GM20000 (cell line): ENCODE data around the gene CACNG6.

Experiments
- DNase-seq: peaks from one replicate; pipeline ENCODE4 v3.0.0; 2012; ENCODE audit warnings: low spot score
- CTCF ChIP-seq: IDR thresholded peaks from 2 replicates; pipeline ENCODE4 v1.5.1; 2012; ENCODE audit warnings: mild to moderate bottlenecking, control low read depth; ENCODE audit errors: extremely low read depth, missing control alignments

CACNG6 gene

GRCh38 chr19:53992815-53993214 lies 1.4 kb downstream of the CACNG6 start:
- no peak for TF ChIP-seq CTCF
- DNase-seq = no peak

- DNase-seq = no peak
- no peak for TF ChIP-seq CTCF
Measured at GRCh38 chr19:53993448-53993847, 2.0 kb downstream of the CACNG6 start.

GRCh38 chr19:53994811-53995210 lies 3.4 kb downstream of the CACNG6 start:
- no peak for DNase-seq
- no peak for TF ChIP-seq CTCF

GRCh38 chr19:53998223-53998622 lies 6.8 kb downstream of the CACNG6 start:
- TF ChIP-seq CTCF = no peak
- no peak for DNase-seq

- no peak for DNase-seq
- no peak for TF ChIP-seq CTCF
Measured at GRCh38 chr19:53999694-54000093, 8.3 kb downstream of the CACNG6 start.

GRCh38 chr19:54001496-54001895 lies 10.1 kb downstream of the CACNG6 start:
- TF ChIP-seq CTCF = no peak
- DNase-seq = no peak

- DNase-seq = no peak
- no peak for TF ChIP-seq CTCF
Measured at GRCh38 chr19:54002495-54003315, 11.3 kb downstream of the CACNG6 start.
